DMS153 treated with DMSO at 0.1 percent for 48 hours (cell line): ENCODE measurements around the gene PRDM10.
"Not testable (repeated sequence)": the region's sequence is repeated elsewhere in the genome, so short reads cannot be mapped to it uniquely, and the experiment has no call there.

Experiments
- DNase-seq: peaks from one replicate; lab custom pipeline; 2025; ENCODE audit not compliant: unreplicated experiment; lab: John Stamatoyannopoulos, UW

Gene PRDM10

GRCh38 chr11:130002352-130002845 lies at the start of gene PRDM10:
Gene PRDM10 (minus strand): TSS chr11:130002835. CDS start chr11:129960964, 41,871 bp downstream.
- DNase-seq, result peak; percentile 90

- DNase-seq, result no peak
Observed at GRCh38 chr11:130051082-130051481, 48.4 kb upstream of the PRDM10 start.

GRCh38 chr11:130050257-130050656 lies 47.6 kb upstream of the PRDM10 start:
- no peak for DNase-seq

- no peak for DNase-seq
Observed at GRCh38 chr11:130049328-130049771, 46.7 kb upstream of the PRDM10 start.

GRCh38 chr11:130047141-130047540 lies 44.5 kb upstream of the PRDM10 start:
- DNase-seq, result no peak

GRCh38 chr11:130043575-130043974 lies 40.9 kb upstream of the PRDM10 start:
- DNase-seq, result no peak

- DNase-seq, result no peak
Observed at GRCh38 chr11:130042093-130042591, 39.5 kb upstream of the PRDM10 start.

- DNase-seq, result no peak
Observed at GRCh38 chr11:130040281-130040940, 37.8 kb upstream of the PRDM10 start.

GRCh38 chr11:130037881-130038585 lies 35.4 kb upstream of the PRDM10 start:
- DNase-seq, result no peak

- no peak for DNase-seq
Observed at GRCh38 chr11:130037058-130037457, 34.4 kb upstream of the PRDM10 start.

- DNase-seq, result no peak
Observed at GRCh38 chr11:130034236-130034635, 31.6 kb upstream of the PRDM10 start.

GRCh38 chr11:130032931-130033330 lies 30.3 kb upstream of the PRDM10 start:
- no peak for DNase-seq

- DNase-seq, result no peak
Observed at GRCh38 chr11:130031945-130032344, 29.3 kb upstream of the PRDM10 start.

- no peak for DNase-seq
Observed at GRCh38 chr11:130031056-130031455, 28.4 kb upstream of the PRDM10 start.

GRCh38 chr11:130029137-130029536 lies 26.5 kb upstream of the PRDM10 start:
- DNase-seq, result no peak

- no peak for DNase-seq
Observed at GRCh38 chr11:130025371-130025770, 22.7 kb upstream of the PRDM10 start.

GRCh38 chr11:130024361-130024760 lies 21.7 kb upstream of the PRDM10 start:
- DNase-seq, result no peak

GRCh38 chr11:130023204-130023603 lies 20.6 kb upstream of the PRDM10 start:
- DNase-seq, result peak; percentile 14

GRCh38 chr11:130022799-130023198 lies 20.2 kb upstream of the PRDM10 start:
- DNase-seq, result no peak

GRCh38 chr11:130021606-130022005 lies 19.0 kb upstream of the PRDM10 start:
- not testable (repeated sequence) for DNase-seq

GRCh38 chr11:130020323-130020722 lies 17.7 kb upstream of the PRDM10 start:
- no peak for DNase-seq

GRCh38 chr11:130015846-130016245 lies 13.2 kb upstream of the PRDM10 start:
- not testable (repeated sequence) for DNase-seq
